RWPE2 (cell line): ENCODE data around the gene BRINP3.

Experiments
- ATAC-seq: fragments of 200-7000 bp; cut with Tn5 transposase; 3 replicates; pipeline ENCODE4 v1.9.1; 2021; ENCODE audit warnings: low read depth
- DNase-seq: peaks from one replicate; pipeline ENCODE4 v3.0.0-alpha.2; 2020; ENCODE audit warnings: low spot score
- H3K27ac ChIP-seq: fragments of 450-650 bp; 2 replicates; pipeline ENCODE4 v1.5.1; 2017; ENCODE audit warnings: mild to moderate bottlenecking; ENCODE audit not compliant: poor library complexity, severe bottlenecking
- H3K27me3 ChIP-seq: fragments of 250-450 bp; sonication (Bioruptor Pico); 2 replicates; pipeline ENCODE4 v1.5.1; 2021; ENCODE audit warnings: mild to moderate bottlenecking, moderate library complexity; ENCODE audit not compliant: insufficient read depth, poor library complexity, severe bottlenecking
- H3K36me3 ChIP-seq: fragments of 250-450 bp; sonication (Bioruptor Pico); 2 replicates; pipeline ENCODE4 v1.5.1; 2020; ENCODE audit warnings: low read depth, mild to moderate bottlenecking, moderate library complexity
- H3K4me1 ChIP-seq: fragments of 250-450 bp; sonication (Bioruptor Pico); 2 replicates; pipeline ENCODE4 v1.5.1; 2021; ENCODE audit warnings: mild to moderate bottlenecking, moderate library complexity; ENCODE audit not compliant: insufficient read depth, poor library complexity, severe bottlenecking
- H3K4me3 ChIP-seq: fragments of 250-450 bp; sonication (Bioruptor Pico); 2 replicates; pipeline ENCODE4 v1.5.1; 2021; ENCODE audit warnings: mild to moderate bottlenecking, moderate library complexity; ENCODE audit not compliant: severe bottlenecking
- H3K9me3 ChIP-seq: fragments of 250-450 bp; sonication (Bioruptor Pico); 2 replicates; pipeline ENCODE4 v1.5.1; 2021; ENCODE audit warnings: mild to moderate bottlenecking, moderate library complexity; ENCODE audit not compliant: severe bottlenecking
- CTCF ChIP-seq: fragments of 450-650 bp; IDR thresholded peaks from one replicate; pipeline ENCODE4 v1.5.1; 2017; ENCODE audit warnings: mild to moderate bottlenecking, moderate library complexity; ENCODE audit not compliant: poor library complexity, severe bottlenecking

BRINP3 gene

GRCh38 chr1:190479050-190479397, 1.4 kb upstream of the BRINP3 start:
- H3K27ac ChIP-seq = no peak overlapping the region
- H3K4me3 ChIP-seq = peak overlapping the region; percentile 28
- H3K27me3 ChIP-seq = peaks cover 48% of the 10 kb centered on the region
- no peaks in the 10 kb centered on the region for H3K4me1 ChIP-seq
- no peaks in the 10 kb centered on the region for H3K36me3 ChIP-seq
- no peak for TF ChIP-seq CTCF
- DNase-seq (no peak), ATAC-seq (no peak)
- no peaks in the 10 kb centered on the region for H3K9me3 ChIP-seq

- DNase-seq (no peak), ATAC-seq (peak; percentile 63)
- H3K4me3 ChIP-seq = peak overlapping the region; percentile 28
- TF ChIP-seq CTCF = no peak
- peaks cover 50% of the 10 kb centered on the region for H3K27me3 ChIP-seq
- no peaks in the 10 kb centered on the region for H3K36me3 ChIP-seq
- no peaks in the 10 kb centered on the region for H3K9me3 ChIP-seq
- no peak overlapping the region for H3K27ac ChIP-seq
- H3K4me1 ChIP-seq = no peaks in the 10 kb centered on the region
These were observed 735 bp upstream of the BRINP3 start for GRCh38 chr1:190478149-190479049.

GRCh38 chr1:190476806-190477205, 858 bp downstream of the BRINP3 start:
- DNase-seq = no peak

GRCh38 chr1:190476321-190476720, 1.3 kb downstream of the BRINP3 start:
- no peak for TF ChIP-seq CTCF
- Histone ChIP-seq H3K36me3 (no peaks in the 10 kb centered on the region), H3K4me1 (no peaks in the 10 kb centered on the region), H3K27ac (no peak overlapping the region), H3K4me3 (no peak overlapping the region), H3K9me3 (no peaks in the 10 kb centered on the region), H3K27me3 (peaks cover 50% of the 10 kb centered on the region)
- no peak for DNase-seq
- no peak for ATAC-seq

More at GRCh38 chr1:190476806-190477205, 858 bp downstream of the BRINP3 start:
- no peak for TF ChIP-seq CTCF
- Histone ChIP-seq H3K27me3 (peaks cover 50% of the 10 kb centered on the region), H3K4me3 (no peak overlapping the region), H3K36me3 (no peaks in the 10 kb centered on the region), H3K27ac (no peak overlapping the region), H3K9me3 (no peaks in the 10 kb centered on the region), H3K4me1 (no peaks in the 10 kb centered on the region)
- ATAC-seq = no peak

GRCh38 chr1:190475421-190476141, 2.1 kb downstream of the BRINP3 start:
- Histone ChIP-seq H3K27me3 (peaks cover 50% of the 10 kb centered on the region), H3K36me3 (no peaks in the 10 kb centered on the region), H3K4me1 (no peaks in the 10 kb centered on the region), H3K4me3 (no peak overlapping the region), H3K9me3 (no peaks in the 10 kb centered on the region), H3K27ac (no peak overlapping the region)
- TF ChIP-seq CTCF = no peak
- no peak for ATAC-seq
- DNase-seq = no peak
